ENCODE measurements around the gene CALCOCO1. TPM values are rescaled to one million over a fixed set of nuclear protein-coding genes. Genes with fewer than 3 reads are reported as not detected.

Gene CALCOCO1
- total and polyA plus RNA-seq, 9 donors: 52.2 to 202 (median 142) TPM

- TF ChIP-seq CTCF (IDR thresholded peaks at IDR 0.05) (no peak), POLR2A (IDR thresholded peaks at IDR 0.05) (no peak), EP300 (IDR thresholded peaks at IDR 0.05) (no peak)
- intact Hi-C loops (cut with DNase I): no loop called here
- no peaks in the 10 kb centered on the region for H3K27me3 ChIP-seq
These were observed 324 bp downstream of the CALCOCO1 start for GRCh38 chr12:53726946-53727309.

GRCh38 chr12:53726341-53726740 is 911 bp downstream of the CALCOCO1 start:
- H3K9me3 ChIP-seq: no peaks in the 10 kb centered on the region
- peak overlapping the region; percentile 85 for H3K4me3 ChIP-seq
- H3K36me3 ChIP-seq: no peaks in the 10 kb centered on the region
- DNase-seq: no peak
- H3K27ac ChIP-seq: no peak overlapping the region
- intact Hi-C loops (cut with DNase I): no loop called here
- peaks cover 10% of the 10 kb centered on the region for H3K4me1 ChIP-seq (ENCODE audit: insufficient read depth)
- 21 to 36% (median 26%) methylated on average over 2 of the region's 2 CpGs for WGBS, 3 donors
- H3K27me3 ChIP-seq: no peaks in the 10 kb centered on the region
- TF ChIP-seq CTCF (IDR thresholded peaks at IDR 0.05): no peak
- no peak for TF ChIP-seq POLR2A (IDR thresholded peaks at IDR 0.05)
- no peak for TF ChIP-seq EP300 (IDR thresholded peaks at IDR 0.05)

More at GRCh38 chr12:53726946-53727309, 324 bp downstream of the CALCOCO1 start:
- Histone ChIP-seq H3K36me3 (no peaks in the 10 kb centered on the region), H3K4me3 (peak overlapping the region; percentile 85), H3K4me1 (ENCODE audit: insufficient read depth) (peaks cover 10% of the 10 kb centered on the region), H3K27ac (no peak overlapping the region), H3K9me3 (no peaks in the 10 kb centered on the region)
- DNase-seq: peak in 1 of 5 donors; percentile 44
- WGBS, 3 donors: 0 to 1% (median 1%) methylated on average over 15 of the region's 15 CpGs

GRCh38 chr12:53725824-53726223 is 1.4 kb downstream of the CALCOCO1 start:
- Histone ChIP-seq H3K36me3 (no peaks in the 10 kb centered on the region), H3K27me3 (no peaks in the 10 kb centered on the region), H3K27ac (no peak overlapping the region), H3K9me3 (no peaks in the 10 kb centered on the region), H3K4me3 (peak overlapping the region; percentile 1), H3K4me1 (ENCODE audit: insufficient read depth) (peaks cover 10% of the 10 kb centered on the region)
- no peak for DNase-seq
- TF ChIP-seq EP300 (IDR thresholded peaks at IDR 0.05) (no peak), POLR2A (IDR thresholded peaks at IDR 0.05) (no peak), CTCF (IDR thresholded peaks at IDR 0.05) (no peak)
- intact Hi-C loops (cut with DNase I): no loop called here
- WGBS, 3 donors: 24 to 33% (median 30%) methylated on average over 4 of the region's 4 CpGs

- TF ChIP-seq CTCF (IDR thresholded peaks at IDR 0.05) (no peak), EP300 (IDR thresholded peaks at IDR 0.05) (no peak), POLR2A (IDR thresholded peaks at IDR 0.05) (no peak)
- H3K4me3 ChIP-seq: no peak overlapping the region
- no peaks in the 10 kb centered on the region for H3K9me3 ChIP-seq
- no peaks in the 10 kb centered on the region for H3K36me3 ChIP-seq
- DNase-seq: no peak
- H3K27me3 ChIP-seq: no peaks in the 10 kb centered on the region
- 80 to 88% (median 86%) methylated on average over 3 of the region's 3 CpGs for whole genome bisulfite sequencing, 3 donors
- H3K27ac ChIP-seq: no peak overlapping the region
- peaks cover 9% of the 10 kb centered on the region for H3K4me1 ChIP-seq (ENCODE audit: insufficient read depth)
- intact Hi-C loops (cut with DNase I): no loop called here
These were observed 4.7 kb downstream of the CALCOCO1 start for GRCh38 chr12:53722450-53723041.
